HG02642 (cell line): ENCODE data around the gene GNAO1.

Experiments used
- ATAC-seq: cut with Tn5 transposase; IDR thresholded peaks from one replicate; pipeline ENCODE4 v1.9.1; 2021; ENCODE audit warnings: mild to moderate bottlenecking; ENCODE audit not compliant: unreplicated experiment, poor library complexity

Gene GNAO1

DNA sequence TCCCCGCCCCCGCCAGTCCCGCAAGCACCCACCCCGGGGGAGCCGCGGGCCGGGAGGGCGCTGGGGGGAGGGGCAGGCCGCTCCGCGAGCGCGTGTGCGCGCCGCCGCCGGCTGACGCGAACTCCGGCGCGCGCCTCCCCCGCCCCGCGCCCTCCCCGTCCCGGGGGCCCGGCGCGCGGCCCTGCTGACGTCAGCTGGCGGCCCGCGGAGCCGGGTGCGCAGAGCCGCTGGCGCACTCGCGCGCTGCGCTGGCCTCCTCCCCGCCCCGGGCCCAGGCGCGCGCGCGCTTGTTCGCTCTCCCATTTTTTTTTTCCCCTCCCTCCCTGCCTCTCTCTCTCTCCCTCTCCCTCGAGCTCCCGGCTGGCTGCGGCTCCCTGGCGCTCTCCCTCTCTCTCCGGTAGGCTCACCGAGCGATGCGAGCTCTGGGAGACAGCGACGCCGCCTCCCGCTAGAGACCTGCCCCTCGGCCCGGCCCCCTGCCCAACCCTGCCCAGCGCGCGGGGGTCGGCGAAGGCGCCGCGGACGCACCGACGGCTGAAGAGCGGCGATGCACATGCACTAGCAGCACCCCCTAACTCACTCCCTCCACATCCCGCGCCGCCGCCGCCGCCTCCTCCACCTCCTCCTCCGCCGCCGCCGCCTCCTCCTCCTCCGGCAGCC, at the start of gene GNAO1:
TSS of gene GNAO1 (plus strand) at position 334 of the 660 bp plus-strand sequence. CDS start 747 bp downstream, outside the sequence.
- ATAC-seq, result peak; percentile 65

DNA sequence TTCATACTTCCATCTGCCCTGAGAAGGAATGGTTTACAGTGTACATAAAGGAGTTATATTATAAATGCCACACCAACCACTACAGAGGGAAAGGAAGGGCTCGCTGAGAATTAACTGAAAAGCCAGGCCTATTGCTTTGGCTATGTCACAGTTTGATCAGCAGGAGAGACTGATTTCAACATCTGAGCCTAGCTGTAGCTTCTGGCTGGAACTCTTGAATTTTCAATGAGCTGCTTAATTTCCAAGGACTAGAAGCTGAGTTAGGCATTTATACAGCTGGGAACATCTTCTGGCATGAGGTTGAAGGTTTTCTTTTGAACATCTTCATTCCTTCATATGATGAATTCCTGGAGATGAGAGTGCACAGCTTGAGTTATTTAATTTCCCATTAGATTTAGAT, 47.6 kb upstream of the GNAO1 start:
- no peak for ATAC-seq

- no peak for ATAC-seq
These were observed 45.9 kb upstream of the GNAO1 start for GRCh38 chr16:56145369-56145768.

DNA sequence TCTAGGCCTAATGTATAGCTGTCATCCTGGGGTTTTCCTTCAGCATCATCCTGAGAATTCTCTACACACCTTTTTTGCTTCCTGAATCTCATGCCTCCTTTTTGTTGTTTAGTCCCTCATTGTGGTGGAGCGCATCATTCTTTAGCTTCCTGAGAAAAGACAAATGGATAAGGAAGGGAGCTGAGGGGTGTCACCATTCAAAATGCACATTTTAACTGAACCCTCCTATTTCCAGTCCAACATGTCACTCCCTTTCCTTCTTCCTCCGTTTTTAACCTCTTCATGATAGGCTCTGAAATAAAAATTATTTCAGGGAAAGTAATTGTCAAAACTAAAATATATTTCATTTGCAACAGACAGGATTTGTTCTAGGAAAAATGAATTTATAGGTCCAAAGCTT, 39.7 kb upstream of the GNAO1 start:
- no peak for ATAC-seq

- ATAC-seq, result no peak
These were observed 29.6 kb upstream of the GNAO1 start for GRCh38 chr16:56161658-56162057.

- ATAC-seq, result no peak
These were observed 28.2 kb upstream of the GNAO1 start for GRCh38 chr16:56163089-56163488.

DNA sequence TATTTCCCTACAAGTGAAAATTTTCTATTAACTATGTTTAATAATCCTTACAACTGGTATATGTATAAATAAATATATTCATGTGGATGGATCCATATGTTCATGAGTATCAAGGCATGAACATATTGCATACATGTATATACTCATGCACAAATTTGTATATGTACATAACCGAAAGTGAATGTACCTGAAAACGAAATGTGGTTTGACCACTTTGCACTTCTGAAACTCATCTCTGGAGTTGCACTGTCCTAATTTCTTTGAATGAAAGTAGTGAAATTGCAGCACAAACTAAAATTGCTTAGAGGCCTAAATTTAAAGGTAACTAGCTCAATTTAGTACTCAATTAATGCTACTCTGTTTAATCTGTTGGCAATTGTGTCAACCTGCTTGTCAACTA, 27.4 kb upstream of the GNAO1 start:
- ATAC-seq, result no peak

DNA sequence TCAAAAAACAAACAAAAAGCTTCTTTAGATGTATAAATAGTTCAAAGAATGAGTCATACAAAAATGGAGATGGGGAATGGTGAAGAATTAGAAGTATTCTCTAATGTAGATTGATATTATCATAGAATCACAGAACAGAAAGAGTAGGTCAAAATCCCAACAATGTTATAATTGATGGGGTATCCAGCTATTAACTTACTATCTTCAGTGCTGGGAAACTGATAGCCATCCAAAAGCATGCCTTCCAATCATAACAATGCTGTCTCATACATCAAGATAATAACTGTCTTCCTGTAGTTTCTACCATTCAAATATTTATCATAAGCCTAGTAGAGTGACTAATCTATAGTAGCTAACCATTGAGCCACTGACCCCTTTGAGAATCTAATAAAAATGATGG, 26.7 kb upstream of the GNAO1 start:
- ATAC-seq, result no peak

DNA sequence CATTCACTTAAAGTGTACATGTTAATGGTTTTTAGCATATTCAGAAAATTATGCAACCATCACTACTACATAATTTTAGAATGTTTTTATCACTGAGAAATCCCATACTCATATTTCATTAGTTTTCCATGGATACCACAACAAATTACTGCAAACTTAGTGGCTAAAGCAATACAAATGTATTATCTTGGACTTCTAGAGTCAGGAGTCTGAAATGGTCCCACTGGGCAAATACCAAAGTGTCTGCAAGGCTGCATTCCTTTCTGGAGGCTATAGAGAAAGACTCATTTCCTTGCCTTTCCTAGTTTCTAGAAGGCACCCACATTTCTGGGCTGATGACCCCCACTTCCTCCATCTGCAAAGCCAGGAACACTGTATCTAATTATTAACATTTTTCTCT, 16.9 kb upstream of the GNAO1 start:
- no peak for ATAC-seq

DNA sequence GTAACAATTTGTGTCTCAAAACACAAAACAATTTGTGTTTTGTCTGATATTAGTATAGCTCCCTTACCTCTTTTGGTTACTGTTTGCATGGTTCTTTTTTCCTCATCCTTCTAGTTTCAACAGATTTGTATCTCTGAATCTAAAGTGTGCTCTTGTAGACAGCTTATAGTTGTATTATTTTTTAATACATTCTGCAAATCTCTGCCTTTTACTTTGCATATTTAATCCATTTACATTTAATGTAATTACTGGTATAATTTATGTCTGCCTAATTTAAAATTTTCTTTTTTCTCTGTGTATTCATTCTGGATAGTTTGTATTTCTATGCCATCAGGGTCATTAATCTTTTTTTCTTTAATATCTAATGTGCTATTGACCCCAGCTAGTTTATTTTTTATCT, 9.9 kb upstream of the GNAO1 start:
- ATAC-seq, result no peak

GRCh38 chr16:56183266-56183665, 8.0 kb upstream of the GNAO1 start:
- ATAC-seq, result no peak

DNA sequence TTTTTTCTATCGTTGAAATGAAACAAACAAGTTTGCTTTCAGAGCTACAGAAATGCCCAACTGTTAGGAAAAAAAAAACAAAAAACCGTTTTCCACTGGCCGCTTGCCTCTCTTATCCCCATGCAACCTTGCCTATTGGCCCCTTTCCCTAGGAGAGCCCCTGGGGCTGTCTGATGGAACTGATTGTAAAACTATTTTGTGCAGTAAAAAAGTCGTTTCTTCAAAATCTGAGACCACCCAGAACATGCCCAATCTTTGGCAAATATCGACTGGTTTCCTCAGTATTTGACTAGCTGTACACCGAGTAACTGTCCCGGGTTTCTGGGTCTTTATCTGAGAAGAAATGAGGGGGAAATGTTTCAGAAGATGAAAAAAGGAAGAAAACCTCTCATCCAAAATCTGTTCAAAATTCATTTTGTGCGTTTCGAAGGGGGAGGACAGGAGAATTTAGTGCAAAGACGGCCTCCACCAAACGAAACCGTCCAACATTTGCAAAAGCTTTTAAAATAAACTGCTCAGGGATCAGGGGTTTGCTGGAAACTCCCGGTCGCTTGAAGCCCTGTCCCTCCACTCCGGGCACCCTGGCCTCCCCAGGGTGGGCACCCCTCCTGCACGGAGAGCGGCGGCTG, 1.1 kb upstream of the GNAO1 start:
- no peak for ATAC-seq

DNA sequence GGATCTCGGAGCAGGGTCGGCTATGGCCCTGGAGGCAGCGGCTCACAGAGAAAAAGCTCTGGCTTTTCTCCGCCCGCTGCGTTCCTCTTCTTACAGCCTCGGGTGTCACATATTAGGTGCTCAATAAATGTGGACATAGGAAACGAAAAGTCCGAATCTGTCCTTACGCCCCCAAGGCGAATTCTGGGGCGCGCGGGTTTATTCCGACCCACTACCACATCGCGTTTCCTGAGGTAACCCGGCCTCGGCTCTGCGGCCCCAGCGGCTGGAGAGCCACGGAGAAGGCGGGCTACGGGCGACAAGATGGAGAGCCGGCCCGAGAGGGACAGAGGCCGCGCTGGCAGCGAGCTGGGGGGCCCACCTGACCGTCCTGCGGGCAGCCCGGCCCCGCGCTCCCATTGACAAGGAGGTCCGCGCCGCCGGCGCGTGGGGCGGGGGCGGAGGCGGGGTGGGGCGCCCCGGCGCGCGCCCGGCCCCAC, 573 bp upstream of the GNAO1 start:
- peak; percentile 26 for ATAC-seq

- no peak for ATAC-seq
These were observed 746 bp downstream of the GNAO1 start for GRCh38 chr16:56191835-56192634.

GRCh38 chr16:56192635-56192945, 1.3 kb downstream of the GNAO1 start:
- no peak for ATAC-seq

DNA sequence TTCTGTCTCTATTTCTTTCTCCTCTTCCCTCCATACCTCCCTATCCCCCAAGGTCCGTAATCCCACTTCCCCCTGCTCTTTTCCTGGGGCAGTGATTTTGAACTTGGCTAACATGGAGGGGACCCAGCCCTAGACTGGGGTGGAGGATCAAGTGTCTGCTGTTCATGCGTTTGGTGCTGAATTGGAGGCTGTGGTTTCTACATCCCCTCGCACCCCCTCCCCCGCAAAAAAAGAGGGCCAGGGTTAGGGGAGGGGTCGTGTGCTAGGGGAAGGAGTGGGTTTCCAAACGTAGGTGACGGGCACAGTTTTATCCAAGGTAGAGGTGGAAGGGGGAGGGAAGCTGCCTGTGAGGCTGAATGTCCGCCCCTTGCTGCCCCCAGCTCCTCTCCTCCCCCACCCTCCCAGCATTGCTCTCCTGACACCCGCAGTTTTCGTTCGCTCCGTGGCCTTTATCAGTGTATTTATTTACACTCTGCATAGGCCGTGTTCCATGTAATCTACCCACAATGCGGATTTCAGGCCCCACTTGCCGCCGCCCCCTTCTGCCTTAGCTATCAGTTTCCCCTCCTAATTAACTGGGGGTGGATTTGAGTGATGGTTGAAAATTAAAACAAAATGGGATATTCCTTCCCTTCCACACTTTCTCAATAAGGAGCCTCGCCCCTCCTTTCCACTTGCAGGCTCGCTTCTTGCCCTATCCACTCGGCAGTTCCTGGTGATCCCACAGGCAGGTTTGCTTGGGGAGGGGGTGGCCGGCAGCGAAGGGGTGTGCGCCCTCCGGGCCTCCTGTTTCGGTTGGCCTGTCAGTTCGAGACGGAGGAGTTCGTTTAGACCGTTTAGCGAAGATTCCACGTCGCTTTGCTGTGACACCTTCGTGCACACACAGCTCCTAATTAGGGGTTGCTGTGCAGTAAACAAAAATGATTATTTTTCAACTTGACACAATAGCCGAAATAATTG, 2.0 kb downstream of the GNAO1 start:
- ATAC-seq, result no peak

- ATAC-seq, result no peak
These were observed 2.9 kb downstream of the GNAO1 start for GRCh38 chr16:56193951-56194726.

- no peak for ATAC-seq
These were observed 3.9 kb downstream of the GNAO1 start for GRCh38 chr16:56195151-56195550.

GRCh38 chr16:56196381-56196780, 5.1 kb downstream of the GNAO1 start:
- no peak for ATAC-seq
